ENCODE measurements around the gene ZNF780B. TPM values are rescaled to one million over a fixed set of nuclear protein-coding genes. Genes with fewer than 3 reads are reported as not detected.

Gene ZNF780B
- total RNA-seq, 4 donors from 2014 or later: 1.8 to 6.8 (median 4.1) TPM

- peak overlapping the region; percentile 62 for H3K4me3 ChIP-seq (ENCODE audit: low read depth, poor library complexity, severe bottlenecking)
- TF ChIP-seq POLR2A (IDR thresholded peaks at IDR 0.05) (no peak), CTCF (IDR thresholded peaks at IDR 0.05) (no peak)
- intact Hi-C loops (cut with DNase I; ENCODE audit: low total_unique reads): no loop called here
- peak in 1 of 2 donors; percentile 21 for DNase-seq (ENCODE audit: low spot score in 2 of 2)
- 8 to 9% methylated on average over 19 of the region's 19 CpGs for WGBS, 2 donors
Observed at GRCh38 chr19:39996218-39996810, 59.7 kb downstream of the ZNF780B start.

GRCh38 chr19:39995794-39996193 is 60.2 kb downstream of the ZNF780B start:
- intact Hi-C loops (cut with DNase I; ENCODE audit: low total_unique reads): no loop called here
- no peak for DNase-seq (ENCODE audit: low spot score in 2 of 2)
- no peak for TF ChIP-seq POLR2A (IDR thresholded peaks at IDR 0.05)
- no peak for TF ChIP-seq CTCF (IDR thresholded peaks at IDR 0.05)
- WGBS, 2 donors: 53 to 72% methylated on average over 1 of the region's 1 CpG
- no peak overlapping the region for H3K4me3 ChIP-seq (ENCODE audit: low read depth, poor library complexity, severe bottlenecking)

GRCh38 chr19:39994361-39994760 is 61.7 kb downstream of the ZNF780B start:
- intact Hi-C loops (cut with DNase I; ENCODE audit: low total_unique reads): no loop called here
- no peak overlapping the region for H3K4me3 ChIP-seq (ENCODE audit: low read depth, poor library complexity, severe bottlenecking)
- TF ChIP-seq CTCF (IDR thresholded peaks at IDR 0.05) (no peak), POLR2A (IDR thresholded peaks at IDR 0.05) (no peak)
- DNase-seq (ENCODE audit: low spot score in 2 of 2): no peak

GRCh38 chr19:39993605-39994004 is 62.4 kb downstream of the ZNF780B start:
- no peak for DNase-seq (ENCODE audit: low spot score in 2 of 2)
- no peak for TF ChIP-seq CTCF (IDR thresholded peaks at IDR 0.05)
- no peak for TF ChIP-seq POLR2A (IDR thresholded peaks at IDR 0.05)
- intact Hi-C loops (cut with DNase I; ENCODE audit: low total_unique reads): no loop called here
- 86 to 96% methylated on average over 1 of the region's 1 CpG for WGBS, 2 donors
- H3K4me3 ChIP-seq (ENCODE audit: low read depth, poor library complexity, severe bottlenecking): no peak overlapping the region

- TF ChIP-seq POLR2A (IDR thresholded peaks at IDR 0.05) (no peak), CTCF (IDR thresholded peaks at IDR 0.05) (no peak)
- intact Hi-C loops (cut with DNase I; ENCODE audit: low total_unique reads): no loop called here
- DNase-seq (ENCODE audit: low spot score in 2 of 2): no peak
- H3K4me3 ChIP-seq (ENCODE audit: low read depth, poor library complexity, severe bottlenecking): no peak overlapping the region
- WGBS, 2 donors: 96% methylated on average over 1 of the region's 1 CpG
Observed at GRCh38 chr19:39987596-39987995, 68.4 kb downstream of the ZNF780B start.

- no peak overlapping the region for H3K4me3 ChIP-seq (ENCODE audit: low read depth, poor library complexity, severe bottlenecking)
- no peak for TF ChIP-seq POLR2A (IDR thresholded peaks at IDR 0.05)
- no peak for TF ChIP-seq CTCF (IDR thresholded peaks at IDR 0.05)
- intact Hi-C loops (cut with DNase I; ENCODE audit: low total_unique reads): no loop called here
- no peak for DNase-seq (ENCODE audit: low spot score in 2 of 2)
Observed at GRCh38 chr19:39987167-39987566, 68.9 kb downstream of the ZNF780B start.
